ENCODE data around the gene EIF4E3.

EIF4E3 gene

DNA sequence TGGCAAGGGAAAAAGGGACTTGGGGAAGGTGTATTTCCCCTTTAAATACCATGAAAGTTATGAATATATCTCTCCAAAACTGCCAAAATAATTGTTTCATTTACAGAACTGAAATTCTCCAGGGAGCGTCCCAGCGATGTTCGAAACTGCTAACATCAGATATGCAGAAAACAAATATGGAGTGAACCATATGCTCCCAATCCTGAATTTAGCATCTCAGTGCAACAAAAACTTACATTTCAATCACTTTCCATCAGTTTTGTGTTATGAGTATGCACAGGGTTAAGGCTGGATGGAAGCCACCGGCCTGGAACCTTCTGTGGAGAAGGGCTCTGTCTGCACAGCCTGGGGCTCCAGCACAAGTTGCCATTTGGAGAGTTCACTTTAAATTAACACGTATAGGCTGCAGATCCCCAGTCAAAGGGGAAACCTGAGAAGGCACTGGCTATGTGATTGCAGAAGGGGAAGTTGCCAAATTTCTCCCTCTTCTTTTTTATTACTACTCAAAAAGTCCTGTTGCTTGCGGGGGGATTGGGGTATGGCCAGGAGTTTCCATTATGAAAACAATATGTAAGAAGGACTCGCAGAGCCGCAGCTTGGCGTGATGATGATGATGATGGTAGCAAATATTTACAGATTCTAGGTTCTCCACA is 84.7 kb downstream of the EIF4E3 start:
- Mint-ChIP-seq H3K27me3 (peaks cover 1% of the 10 kb centered on the region), H3K4me3 (no peak overlapping the region), H3K36me3 (ENCODE audit: low read depth) (no peaks in the 10 kb centered on the region), H3K4me1 (ENCODE audit: low read depth) (peaks cover 18% of the 10 kb centered on the region), H3K9me3 (no peaks in the 10 kb centered on the region), H3K27ac (no peak overlapping the region)
- intact Hi-C loops (cut with micrococcal nuclease): no loop called here

DNA sequence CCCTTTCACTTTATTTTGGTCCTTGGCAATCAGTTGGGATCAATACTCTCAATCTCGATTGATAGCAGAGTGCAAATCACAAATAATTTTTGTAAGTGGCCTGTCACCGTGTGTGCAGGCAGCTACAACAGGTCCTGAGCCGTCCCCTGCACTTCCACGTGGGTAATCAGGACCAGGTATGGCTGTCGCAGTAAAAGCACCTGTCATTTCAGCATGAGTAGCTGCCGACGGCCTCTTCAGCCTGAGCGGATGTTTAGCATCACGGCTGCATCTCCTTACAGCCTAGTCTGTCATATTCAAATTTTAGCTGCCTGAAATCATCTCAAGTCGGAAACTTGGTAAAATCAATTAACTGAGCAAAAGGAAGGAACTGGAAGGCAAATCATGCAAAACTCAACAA is 88.7 kb downstream of the EIF4E3 start:
- peaks cover 18% of the 10 kb centered on the region for H3K4me1 Mint-ChIP-seq (ENCODE audit: low read depth)
- no peaks in the 10 kb centered on the region for H3K9me3 Mint-ChIP-seq
- H3K36me3 Mint-ChIP-seq (ENCODE audit: low read depth): no peaks in the 10 kb centered on the region
- no peak overlapping the region for H3K27ac Mint-ChIP-seq
- intact Hi-C loops (cut with micrococcal nuclease): no loop called here
- no peak overlapping the region for H3K4me3 Mint-ChIP-seq
- H3K27me3 Mint-ChIP-seq: peaks cover 1% of the 10 kb centered on the region

DNA sequence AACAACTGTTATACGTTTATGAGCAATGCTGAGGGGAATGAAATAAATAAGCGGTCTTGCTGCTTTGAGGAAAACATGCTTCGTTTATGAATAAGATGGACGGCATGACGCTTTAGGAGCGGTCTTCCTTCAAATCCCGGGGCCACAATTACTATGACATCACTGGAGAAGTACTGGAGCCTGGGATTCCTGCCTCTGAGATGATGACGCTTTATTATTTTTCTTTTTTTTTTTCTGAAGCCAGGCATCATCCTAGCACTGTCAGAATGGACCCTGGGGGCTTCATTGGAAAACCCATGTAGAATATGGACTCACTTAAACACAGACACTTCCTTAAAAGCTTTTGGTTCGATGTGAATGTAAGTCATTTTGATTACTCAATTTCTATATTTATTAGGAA is 89.2 kb downstream of the EIF4E3 start:
- Mint-ChIP-seq H3K9me3 (no peaks in the 10 kb centered on the region), H3K27me3 (peaks cover 1% of the 10 kb centered on the region), H3K27ac (no peak overlapping the region), H3K4me3 (no peak overlapping the region), H3K4me1 (ENCODE audit: low read depth) (peaks cover 20% of the 10 kb centered on the region), H3K36me3 (ENCODE audit: low read depth) (no peaks in the 10 kb centered on the region)
- intact Hi-C loops (cut with micrococcal nuclease): no loop called here

DNA sequence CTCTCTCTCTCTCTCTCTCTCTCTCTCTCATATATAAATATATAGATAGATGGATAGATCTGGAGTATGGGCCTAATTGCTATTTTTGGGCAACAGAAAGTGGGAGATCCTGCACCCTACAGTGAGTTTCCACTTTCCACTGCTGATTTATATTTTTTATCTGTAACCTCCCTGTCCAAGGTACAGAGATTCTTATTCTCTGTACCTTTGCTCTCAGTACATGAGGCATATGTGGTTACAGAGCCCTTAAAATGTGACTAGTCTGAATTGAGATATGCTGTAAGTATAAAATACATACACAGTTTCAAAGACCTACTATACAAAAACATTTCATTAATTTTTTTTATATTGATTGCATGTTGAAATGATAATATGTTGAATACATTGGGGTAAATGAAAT is 90.5 kb downstream of the EIF4E3 start:
- H3K36me3 Mint-ChIP-seq (ENCODE audit: low read depth): no peaks in the 10 kb centered on the region
- peaks cover 1% of the 10 kb centered on the region for H3K27me3 Mint-ChIP-seq
- no peaks in the 10 kb centered on the region for H3K9me3 Mint-ChIP-seq
- intact Hi-C loops (cut with micrococcal nuclease): no loop called here
- H3K4me1 Mint-ChIP-seq (ENCODE audit: low read depth): peaks cover 23% of the 10 kb centered on the region
- H3K27ac Mint-ChIP-seq: no peak overlapping the region
- no peak overlapping the region for H3K4me3 Mint-ChIP-seq

DNA sequence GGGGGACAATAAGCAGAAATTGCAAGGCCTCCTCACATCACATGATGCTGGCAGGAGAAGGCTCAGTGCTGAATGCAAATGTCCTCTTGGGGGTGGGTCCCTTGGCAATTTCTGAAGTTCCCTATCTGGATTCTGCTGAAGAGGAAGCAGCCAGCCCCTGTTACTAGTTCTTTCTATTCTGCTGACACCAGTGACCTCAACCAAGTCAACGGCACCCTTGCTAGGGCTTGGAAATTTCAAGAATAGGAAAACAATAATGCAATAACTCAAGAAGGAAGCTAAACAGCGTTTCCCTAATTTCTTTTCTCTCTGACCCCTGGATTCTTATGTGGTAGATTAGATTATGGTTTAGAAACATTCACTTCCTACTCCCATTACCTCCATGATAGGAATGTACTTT is 95.5 kb downstream of the EIF4E3 start:
- peaks cover 33% of the 10 kb centered on the region for H3K4me1 Mint-ChIP-seq (ENCODE audit: low read depth)
- H3K27me3 Mint-ChIP-seq: no peaks in the 10 kb centered on the region
- H3K27ac Mint-ChIP-seq: peak overlapping the region; percentile 87
- no peaks in the 10 kb centered on the region for H3K36me3 Mint-ChIP-seq (ENCODE audit: low read depth)
- peaks cover 17% of the 10 kb centered on the region for H3K9me3 Mint-ChIP-seq
- H3K4me3 Mint-ChIP-seq: peak overlapping the region; percentile 30
- intact Hi-C loops (cut with micrococcal nuclease): no loop called here

DNA sequence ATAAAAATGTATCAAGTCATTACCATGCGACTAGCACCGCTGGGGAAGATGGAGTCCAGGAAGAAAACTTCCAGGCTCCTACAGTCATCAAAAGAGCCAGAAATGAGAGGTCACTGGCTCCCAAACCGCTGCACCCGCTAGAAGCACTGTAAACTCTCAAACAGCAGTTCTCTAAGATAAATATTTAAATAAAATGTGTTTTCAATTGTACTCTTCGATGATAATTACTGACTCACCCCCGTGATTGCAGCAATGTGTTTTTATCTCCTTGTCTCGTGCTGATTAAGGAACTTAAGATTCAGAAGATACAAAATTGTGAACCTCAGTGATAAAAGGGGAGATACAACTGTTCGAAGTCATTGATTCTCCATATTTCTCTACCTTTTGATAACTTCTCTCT is 95.9 kb downstream of the EIF4E3 start:
- Mint-ChIP-seq H3K9me3 (peaks cover 17% of the 10 kb centered on the region), H3K27me3 (no peaks in the 10 kb centered on the region), H3K4me3 (peak overlapping the region; percentile 30), H3K27ac (peak overlapping the region; percentile 87), H3K36me3 (ENCODE audit: low read depth) (no peaks in the 10 kb centered on the region), H3K4me1 (ENCODE audit: low read depth) (peaks cover 33% of the 10 kb centered on the region)
- intact Hi-C loops (cut with micrococcal nuclease): no loop called here

DNA sequence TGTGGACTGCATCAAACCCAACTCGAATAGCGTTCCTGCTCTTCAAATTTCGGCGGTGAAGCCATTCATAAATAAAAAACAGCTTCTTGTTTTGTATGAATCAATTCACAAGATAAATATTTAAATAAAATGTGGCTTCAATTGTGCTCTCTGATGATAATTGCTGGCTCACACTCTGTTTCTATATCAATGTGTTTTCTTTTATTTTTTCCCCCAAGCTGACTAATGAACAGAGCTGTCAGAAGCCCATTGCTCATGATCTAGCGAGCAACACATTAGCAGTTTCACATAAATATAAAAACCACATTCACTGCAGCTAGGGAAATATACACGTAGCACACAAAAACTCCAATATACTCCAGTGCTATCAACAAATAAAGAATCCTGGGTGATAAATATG is 96.7 kb downstream of the EIF4E3 start:
- no peaks in the 10 kb centered on the region for H3K27me3 Mint-ChIP-seq
- peaks cover 33% of the 10 kb centered on the region for H3K4me1 Mint-ChIP-seq (ENCODE audit: low read depth)
- H3K27ac Mint-ChIP-seq: no peak overlapping the region
- intact Hi-C loops (cut with micrococcal nuclease): no loop called here
- H3K9me3 Mint-ChIP-seq: peaks cover 17% of the 10 kb centered on the region
- H3K36me3 Mint-ChIP-seq (ENCODE audit: low read depth): no peaks in the 10 kb centered on the region
- no peak overlapping the region for H3K4me3 Mint-ChIP-seq

DNA sequence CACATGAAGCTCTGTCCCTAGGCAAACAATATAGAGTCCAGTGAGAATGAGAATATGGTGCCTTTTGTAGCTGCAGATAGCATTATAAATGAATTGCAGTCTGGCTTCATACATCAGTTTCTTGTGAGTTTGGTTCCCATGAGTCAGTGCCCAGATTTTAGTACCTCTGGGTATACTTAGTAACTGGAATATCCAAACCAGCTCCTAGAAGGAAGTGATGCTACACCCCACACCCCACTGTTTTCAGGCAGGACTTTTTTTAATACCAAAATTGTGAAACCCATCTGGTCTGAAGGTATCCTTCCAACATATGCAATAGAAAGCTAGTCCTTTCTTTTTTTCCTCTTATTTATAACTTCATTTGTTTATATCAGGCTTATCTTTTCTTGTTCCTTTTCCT is 99.5 kb downstream of the EIF4E3 start:
- Mint-ChIP-seq H3K27me3 (no peaks in the 10 kb centered on the region), H3K4me3 (no peak overlapping the region), H3K9me3 (peaks cover 17% of the 10 kb centered on the region), H3K27ac (no peak overlapping the region), H3K4me1 (ENCODE audit: low read depth) (peaks cover 25% of the 10 kb centered on the region), H3K36me3 (ENCODE audit: low read depth) (no peaks in the 10 kb centered on the region)
- intact Hi-C loops (cut with micrococcal nuclease): no loop called here
